Measurements from ENCODE around the gene TJP3.

DNA sequence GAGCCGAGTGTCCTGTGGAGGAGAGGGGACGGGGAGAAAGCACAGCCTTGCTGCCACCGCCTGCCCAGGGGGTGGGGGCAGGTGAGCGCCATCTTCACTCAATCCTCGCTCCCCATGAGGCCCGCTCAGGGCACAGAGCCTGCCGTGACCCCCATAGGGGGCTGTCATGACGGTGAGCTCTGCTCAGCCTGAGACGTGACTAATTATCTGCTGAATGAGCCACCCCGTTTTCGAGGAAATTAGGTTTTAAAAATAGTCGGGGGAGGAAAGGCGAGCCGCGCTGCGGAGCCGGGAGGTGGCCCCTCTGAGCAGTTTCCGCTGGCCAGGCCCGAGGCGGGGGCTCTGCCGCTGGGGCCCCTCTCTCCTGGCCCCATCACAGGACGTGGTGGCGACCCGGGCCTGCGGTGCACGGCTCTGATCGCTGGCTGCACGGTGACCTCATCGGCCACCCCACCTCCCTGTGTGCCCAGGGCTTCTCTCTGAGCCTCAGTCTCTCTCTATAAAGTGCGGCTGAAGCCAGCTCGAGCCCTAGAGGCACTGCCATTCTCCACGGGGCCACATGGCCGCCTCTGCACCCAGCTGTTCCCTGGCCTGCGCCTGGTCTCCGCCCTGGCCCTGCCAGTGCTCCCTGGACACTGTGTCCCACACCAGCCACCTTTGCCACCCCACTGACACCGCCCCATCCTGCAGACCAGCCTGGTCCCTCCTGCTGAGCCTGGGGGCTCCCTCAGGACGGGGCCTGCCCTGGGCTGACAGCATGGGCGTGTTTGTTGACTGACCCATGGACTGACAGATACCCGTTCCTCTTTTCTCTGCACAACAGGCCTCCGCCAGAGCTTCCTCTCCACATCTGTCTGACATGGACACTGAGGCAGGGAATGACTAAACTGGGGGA is 36.3 kb upstream of the TJP3 start:
- TF ChIP-seq POLR2AphosphoS5 (IDR thresholded peaks at IDR 0.05; ENCODE audit: low read depth, low read length) = no peak
- no peak for TF ChIP-seq POLR2A (IDR thresholded peaks at IDR 0.05; ENCODE audit: low read depth, low read length)
- TF ChIP-seq TAF1 (IDR thresholded peaks at IDR 0.05; ENCODE audit: borderline replicate concordance, low read depth, low read length) = no peak

Data from GM12892 (cell line).